Measurements from ENCODE around the gene DIABLO.

GRCh38 chr12:122171399-122171798 lies 54.5 kb downstream of the DIABLO start:
- TF ChIP-seq, protein P1, sequence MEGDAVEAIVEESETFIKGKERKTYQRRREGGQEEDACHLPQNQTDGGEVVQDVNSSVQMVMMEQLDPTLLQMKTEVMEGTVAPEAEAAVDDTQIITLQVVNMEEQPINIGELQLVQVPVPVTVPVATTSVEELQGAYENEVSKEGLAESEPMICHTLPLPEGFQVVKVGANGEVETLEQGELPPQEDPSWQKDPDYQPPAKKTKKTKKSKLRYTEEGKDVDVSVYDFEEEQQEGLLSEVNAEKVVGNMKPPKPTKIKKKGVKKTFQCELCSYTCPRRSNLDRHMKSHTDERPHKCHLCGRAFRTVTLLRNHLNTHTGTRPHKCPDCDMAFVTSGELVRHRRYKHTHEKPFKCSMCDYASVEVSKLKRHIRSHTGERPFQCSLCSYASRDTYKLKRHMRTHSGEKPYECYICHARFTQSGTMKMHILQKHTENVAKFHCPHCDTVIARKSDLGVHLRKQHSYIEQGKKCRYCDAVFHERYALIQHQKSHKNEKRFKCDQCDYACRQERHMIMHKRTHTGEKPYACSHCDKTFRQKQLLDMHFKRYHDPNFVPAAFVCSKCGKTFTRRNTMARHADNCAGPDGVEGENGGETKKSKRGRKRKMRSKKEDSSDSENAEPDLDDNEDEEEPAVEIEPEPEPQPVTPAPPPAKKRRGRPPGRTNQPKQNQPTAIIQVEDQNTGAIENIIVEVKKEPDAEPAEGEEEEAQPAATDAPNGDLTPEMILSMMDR (IDR thresholded peaks at IDR 0.05) = no peak
- no peak for TF ChIP-seq POLR2A (IDR thresholded peaks at IDR 0.05)

Data from Peyer's patch (tissue), 4 donors.